ENCODE results near the gene IL11. TPM values are rescaled to one million over a fixed set of nuclear protein-coding genes. Genes with fewer than 3 reads are reported as not detected.
"Not testable (repeated sequence)": the region's sequence is repeated elsewhere in the genome, so short reads cannot be mapped to it uniquely, and the experiment has no call there.

IL11 gene
- polyA plus RNA-seq, 2 donors = 0.47 to 0.51 TPM

DNA sequence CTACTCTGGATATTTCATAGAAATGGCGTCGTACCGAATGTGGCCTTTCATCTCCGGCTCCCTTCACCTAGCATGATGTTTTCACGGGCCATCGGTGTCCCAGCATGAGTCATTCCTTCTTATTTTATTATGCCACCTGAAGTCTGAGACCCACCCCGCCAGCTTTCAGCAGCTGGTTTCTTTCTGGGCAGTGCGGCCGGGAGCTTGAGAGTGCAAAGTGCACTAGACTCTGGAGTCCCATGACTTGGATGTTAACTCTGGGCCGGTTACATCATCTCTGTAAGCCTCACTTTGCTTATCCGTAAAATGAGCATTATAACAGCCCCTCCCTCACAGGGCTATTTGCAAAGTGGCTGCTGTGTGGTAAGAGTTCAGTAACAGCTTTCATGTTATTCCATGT, 36.4 kb downstream of the IL11 start:
- H3K36me3 ChIP-seq (ENCODE audit: control insufficient read depth in 2 of 2, insufficient read depth in 2 of 2, low read length in 1 of 2) = no peaks in the 10 kb centered on the region
- H3K9me3 ChIP-seq (ENCODE audit: control insufficient read depth in 2 of 2, insufficient read depth in 1 of 2, low read depth in 1 of 2, low read length in 1 of 2) = no peaks in the 10 kb centered on the region
- 72 to 78% methylated on average over 11 of the region's 11 CpGs for WGBS, 2 donors
- no peak overlapping the region for H3K4me3 ChIP-seq (ENCODE audit: low read depth in 1 of 2, low read length in 2 of 2)
- H3K27ac ChIP-seq (ENCODE audit: low read depth in 2 of 2, low read length in 1 of 2) = no peak overlapping the region
- H3K27me3 ChIP-seq (ENCODE audit: control insufficient read depth in 1 of 2, insufficient read depth in 2 of 2, low read length in 2 of 2) = no peaks in the 10 kb centered on the region
- peaks cover 0 to 3% of the 10 kb centered on the region in 2 donors for H3K4me1 ChIP-seq (ENCODE audit: control insufficient read depth in 2 of 2, insufficient read depth in 2 of 2, low read length in 1 of 2)

DNA sequence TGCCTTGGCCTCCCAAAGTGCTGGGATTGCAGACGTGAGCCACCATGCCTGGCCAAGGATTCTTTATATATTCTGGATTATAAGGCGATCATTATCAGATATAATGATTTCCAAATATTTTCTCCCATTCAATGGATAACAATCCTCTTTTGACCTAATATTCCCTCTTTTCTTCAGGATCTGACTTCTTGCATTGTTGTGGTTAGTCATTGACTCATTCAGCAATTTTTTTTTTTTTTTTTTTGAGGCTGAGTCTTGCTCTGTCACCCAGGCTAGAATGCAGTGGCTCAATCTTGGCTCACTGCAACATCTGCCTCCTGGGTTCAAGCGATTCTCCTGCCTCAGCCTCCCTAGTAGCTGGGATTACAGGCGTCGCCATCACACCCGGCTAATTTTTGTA, 40.5 kb downstream of the IL11 start:
- not testable (repeated sequence) for H3K4me1 ChIP-seq (ENCODE audit: control insufficient read depth in 2 of 2, insufficient read depth in 2 of 2, low read length in 1 of 2); H3K27ac ChIP-seq (ENCODE audit: low read depth in 2 of 2, low read length in 1 of 2)
- WGBS, 2 donors = 87 to 91% methylated on average over 6 of the region's 6 CpGs

DNA sequence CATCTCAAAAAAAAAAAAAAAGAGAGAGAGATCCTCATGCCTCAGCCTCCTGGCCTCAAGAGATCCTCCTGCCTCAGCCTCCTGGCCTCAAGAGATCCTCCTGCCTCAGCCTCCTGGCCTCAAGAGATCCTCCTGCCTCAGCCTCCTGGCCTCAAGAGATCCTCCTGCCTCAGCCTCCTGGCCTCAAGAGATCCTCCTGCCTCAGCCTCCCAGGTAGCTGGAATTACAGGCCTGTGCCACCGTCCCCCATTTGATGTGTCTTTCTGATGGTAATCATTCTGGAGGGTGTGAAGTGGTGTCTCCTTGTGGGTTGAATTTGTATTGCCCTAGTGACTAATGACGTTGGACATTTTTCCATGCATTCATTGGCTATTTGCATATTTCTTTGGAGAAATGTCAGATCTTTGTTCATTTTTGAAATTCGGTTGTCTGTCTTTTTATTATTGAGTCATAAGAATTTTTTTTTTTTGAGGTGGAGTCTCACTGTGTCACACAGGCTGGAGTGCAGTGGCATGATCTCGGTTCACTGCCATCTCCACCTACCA, 41.4 kb downstream of the IL11 start:
- H3K9me3 ChIP-seq (ENCODE audit: control insufficient read depth in 2 of 2, insufficient read depth in 1 of 2, low read depth in 1 of 2, low read length in 1 of 2); H3K4me3 ChIP-seq (ENCODE audit: low read depth in 1 of 2, low read length in 2 of 2); H3K27ac ChIP-seq (ENCODE audit: low read depth in 2 of 2, low read length in 1 of 2); H3K4me1 ChIP-seq (ENCODE audit: control insufficient read depth in 2 of 2, insufficient read depth in 2 of 2, low read length in 1 of 2); H3K27me3 ChIP-seq (ENCODE audit: control insufficient read depth in 1 of 2, insufficient read depth in 2 of 2, low read length in 2 of 2); H3K36me3 ChIP-seq (ENCODE audit: control insufficient read depth in 2 of 2, insufficient read depth in 2 of 2, low read length in 1 of 2): not testable (repeated sequence)
- WGBS, 2 donors = 64 to 68% methylated on average over 4 of the region's 4 CpGs

More for the DNA sequence above, 40.5 kb downstream of the IL11 start:
- H3K36me3 ChIP-seq (ENCODE audit: control insufficient read depth in 2 of 2, insufficient read depth in 2 of 2, low read length in 1 of 2); H3K9me3 ChIP-seq (ENCODE audit: control insufficient read depth in 2 of 2, insufficient read depth in 1 of 2, low read depth in 1 of 2, low read length in 1 of 2); H3K4me3 ChIP-seq (ENCODE audit: low read depth in 1 of 2, low read length in 2 of 2); H3K27me3 ChIP-seq (ENCODE audit: control insufficient read depth in 1 of 2, insufficient read depth in 2 of 2, low read length in 2 of 2): not testable (repeated sequence)

DNA sequence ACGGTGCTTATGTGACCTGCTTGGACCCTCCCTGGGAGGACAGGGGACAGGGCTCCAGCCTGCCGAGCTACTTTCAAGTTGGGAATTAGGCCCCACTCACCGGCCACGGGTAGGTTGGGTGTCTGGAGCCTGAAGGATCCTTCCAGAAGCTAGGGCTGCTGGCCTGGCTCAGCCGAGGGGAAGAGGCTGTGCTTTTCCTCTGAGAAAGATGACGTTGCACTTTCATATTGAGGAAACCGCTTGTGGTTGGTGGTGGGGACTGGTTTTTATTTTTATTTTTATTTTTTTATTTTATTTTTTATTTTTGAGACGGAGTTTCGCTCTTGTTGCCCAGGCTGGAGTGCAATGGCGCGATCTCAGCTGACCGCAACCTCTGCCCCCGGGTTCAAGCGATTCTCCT, 45.1 kb downstream of the IL11 start, which contains the start of gene TMEM150B:
TMEM150B (minus strand) TSS at position 170 of the 400 bp plus-strand sequence. CDS start 4,305 bp downstream, outside the sequence.
- no peaks in the 10 kb centered on the region for H3K9me3 ChIP-seq (ENCODE audit: control insufficient read depth in 2 of 2, insufficient read depth in 1 of 2, low read depth in 1 of 2, low read length in 1 of 2)
- H3K27me3 ChIP-seq (ENCODE audit: control insufficient read depth in 1 of 2, insufficient read depth in 2 of 2, low read length in 2 of 2) = no peaks in the 10 kb centered on the region
- H3K27ac ChIP-seq (ENCODE audit: low read depth in 2 of 2, low read length in 1 of 2) = no peak within 1 kb of the TSS
- H3K36me3 ChIP-seq (ENCODE audit: control insufficient read depth in 2 of 2, insufficient read depth in 2 of 2, low read length in 1 of 2) = no peaks in the 10 kb centered on the region
- WGBS, 2 donors = 76 to 81% methylated on average over 14 of the region's 14 CpGs
- H3K4me1 ChIP-seq (ENCODE audit: control insufficient read depth in 2 of 2, insufficient read depth in 2 of 2, low read length in 1 of 2) = peaks cover 0 to 1% of the 10 kb centered on the region in 2 donors
- no peak within 1 kb of the TSS for H3K4me3 ChIP-seq (ENCODE audit: low read depth in 1 of 2, low read length in 2 of 2)

DNA sequence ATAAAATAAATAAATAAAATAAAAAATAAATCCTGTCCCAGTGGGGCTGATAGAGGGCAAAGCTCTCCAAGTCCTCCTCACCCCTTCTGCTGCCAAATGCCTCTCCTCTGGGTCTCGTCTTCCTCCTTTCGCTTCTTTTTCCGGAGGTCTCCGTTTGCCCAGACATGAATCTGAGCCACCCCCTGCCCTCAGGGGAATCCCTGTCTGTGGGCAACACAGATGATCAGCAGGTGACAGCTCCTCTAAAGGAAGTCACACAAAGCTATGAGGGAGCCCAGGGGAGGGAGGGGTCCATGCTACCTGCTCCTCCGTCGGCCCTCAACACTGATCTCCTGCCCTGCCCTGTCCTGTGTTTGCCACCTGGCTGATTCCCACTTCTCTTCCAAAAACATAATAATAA, 45.6 kb downstream of the IL11 start:
- H3K27ac ChIP-seq (ENCODE audit: low read depth in 2 of 2, low read length in 1 of 2) = no peak overlapping the region
- whole genome bisulfite sequencing, 2 donors = 45 to 56% methylated on average over 6 of the region's 6 CpGs
- peaks cover 0 to 4% of the 10 kb centered on the region in 2 donors for H3K4me1 ChIP-seq (ENCODE audit: control insufficient read depth in 2 of 2, insufficient read depth in 2 of 2, low read length in 1 of 2)
- no peaks in the 10 kb centered on the region for H3K27me3 ChIP-seq (ENCODE audit: control insufficient read depth in 1 of 2, insufficient read depth in 2 of 2, low read length in 2 of 2)
- no peaks in the 10 kb centered on the region for H3K9me3 ChIP-seq (ENCODE audit: control insufficient read depth in 2 of 2, insufficient read depth in 1 of 2, low read depth in 1 of 2, low read length in 1 of 2)
- no peak overlapping the region for H3K4me3 ChIP-seq (ENCODE audit: low read depth in 1 of 2, low read length in 2 of 2)
- H3K36me3 ChIP-seq (ENCODE audit: control insufficient read depth in 2 of 2, insufficient read depth in 2 of 2, low read length in 1 of 2) = no peaks in the 10 kb centered on the region

DNA sequence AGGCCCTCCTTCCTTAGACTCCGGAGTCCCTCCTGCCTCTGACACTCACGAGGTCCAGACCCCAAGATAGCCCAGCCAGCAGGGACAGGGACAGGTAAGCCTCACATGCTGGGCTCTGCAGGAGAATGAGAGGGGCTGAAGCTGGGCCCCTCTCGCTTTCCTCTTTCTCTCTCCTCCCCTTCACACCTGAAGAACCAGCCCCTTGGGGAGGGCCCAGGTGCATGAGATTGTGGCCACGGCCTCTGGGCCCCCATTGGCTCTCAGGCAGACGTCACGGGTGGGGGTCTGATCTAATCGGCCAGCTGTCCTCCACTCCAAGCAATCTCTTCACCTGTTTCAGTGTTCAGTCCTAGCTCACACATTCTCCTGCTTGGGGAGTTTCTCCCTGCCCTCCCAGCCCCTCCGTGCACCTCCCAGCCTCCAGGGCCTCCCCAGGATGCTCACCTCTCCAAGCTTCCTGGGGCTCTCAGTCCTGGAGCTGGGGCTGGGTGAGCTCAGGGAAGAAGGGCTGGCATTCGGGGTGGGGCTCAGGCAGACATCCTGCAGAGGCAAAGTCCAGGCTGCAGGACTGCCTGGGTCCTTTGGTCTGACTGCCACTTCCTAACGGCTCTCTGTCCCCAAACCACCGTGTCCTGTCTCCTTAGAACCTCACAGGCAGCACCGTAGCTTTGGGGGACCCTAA, 47.9 kb downstream of the IL11 start:
- WGBS, 2 donors = 64 to 70% methylated on average over 12 of the region's 12 CpGs
- Histone ChIP-seq H3K36me3 (ENCODE audit: control insufficient read depth in 2 of 2, insufficient read depth in 2 of 2, low read length in 1 of 2) (no peaks in the 10 kb centered on the region), H3K27ac (ENCODE audit: low read depth in 2 of 2, low read length in 1 of 2) (no peak overlapping the region), H3K27me3 (ENCODE audit: control insufficient read depth in 1 of 2, insufficient read depth in 2 of 2, low read length in 2 of 2) (no peaks in the 10 kb centered on the region), H3K9me3 (ENCODE audit: control insufficient read depth in 2 of 2, insufficient read depth in 1 of 2, low read depth in 1 of 2, low read length in 1 of 2) (no peaks in the 10 kb centered on the region), H3K4me3 (ENCODE audit: low read depth in 1 of 2, low read length in 2 of 2) (no peak overlapping the region), H3K4me1 (ENCODE audit: control insufficient read depth in 2 of 2, insufficient read depth in 2 of 2, low read length in 1 of 2) (peaks cover 0 to 4% of the 10 kb centered on the region in 2 donors)

DNA sequence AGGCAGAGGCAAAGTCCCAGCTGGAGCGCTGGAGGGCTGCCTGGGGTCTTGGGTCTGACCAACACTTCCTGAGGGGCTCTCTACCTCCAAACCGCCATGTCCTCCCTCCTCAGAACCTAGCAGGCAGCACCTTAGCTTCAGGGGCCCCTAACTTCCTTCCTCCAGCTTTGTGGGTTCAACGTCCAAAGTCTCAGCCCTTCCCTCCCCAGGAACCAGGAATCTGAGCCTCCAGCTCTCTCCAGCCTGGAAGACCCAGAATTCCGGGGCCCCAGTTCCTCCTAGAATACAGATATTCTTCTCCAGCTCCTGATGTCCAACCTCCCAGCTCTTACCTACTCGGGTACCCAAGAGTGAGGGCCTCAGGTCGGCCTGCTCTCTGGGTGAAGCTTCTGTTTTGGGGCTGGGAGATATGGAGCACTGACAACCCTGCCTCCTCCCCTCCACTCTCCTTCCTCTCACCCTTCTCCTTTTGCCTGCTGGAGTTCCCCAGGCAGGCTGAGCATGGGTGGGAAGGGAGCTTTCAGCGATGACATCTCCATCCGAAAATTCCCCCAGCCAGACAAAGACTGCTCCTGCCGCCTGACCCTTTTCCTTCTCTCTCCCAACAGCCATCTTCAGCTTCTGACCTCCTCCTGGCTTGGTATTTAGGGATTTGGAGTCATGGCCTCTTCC, 48.7 kb downstream of the IL11 start:
- Histone ChIP-seq H3K36me3 (ENCODE audit: control insufficient read depth in 2 of 2, insufficient read depth in 2 of 2, low read length in 1 of 2) (no peaks in the 10 kb centered on the region), H3K27me3 (ENCODE audit: control insufficient read depth in 1 of 2, insufficient read depth in 2 of 2, low read length in 2 of 2) (no peaks in the 10 kb centered on the region), H3K9me3 (ENCODE audit: control insufficient read depth in 2 of 2, insufficient read depth in 1 of 2, low read depth in 1 of 2, low read length in 1 of 2) (no peaks in the 10 kb centered on the region), H3K4me1 (ENCODE audit: control insufficient read depth in 2 of 2, insufficient read depth in 2 of 2, low read length in 1 of 2) (peaks cover 0 to 4% of the 10 kb centered on the region in 2 donors), H3K4me3 (ENCODE audit: low read depth in 1 of 2, low read length in 2 of 2) (no peak overlapping the region), H3K27ac (ENCODE audit: low read depth in 2 of 2, low read length in 1 of 2) (no peak overlapping the region)
- 62 to 73% methylated on average over 9 of the region's 9 CpGs for WGBS, 2 donors

DNA sequence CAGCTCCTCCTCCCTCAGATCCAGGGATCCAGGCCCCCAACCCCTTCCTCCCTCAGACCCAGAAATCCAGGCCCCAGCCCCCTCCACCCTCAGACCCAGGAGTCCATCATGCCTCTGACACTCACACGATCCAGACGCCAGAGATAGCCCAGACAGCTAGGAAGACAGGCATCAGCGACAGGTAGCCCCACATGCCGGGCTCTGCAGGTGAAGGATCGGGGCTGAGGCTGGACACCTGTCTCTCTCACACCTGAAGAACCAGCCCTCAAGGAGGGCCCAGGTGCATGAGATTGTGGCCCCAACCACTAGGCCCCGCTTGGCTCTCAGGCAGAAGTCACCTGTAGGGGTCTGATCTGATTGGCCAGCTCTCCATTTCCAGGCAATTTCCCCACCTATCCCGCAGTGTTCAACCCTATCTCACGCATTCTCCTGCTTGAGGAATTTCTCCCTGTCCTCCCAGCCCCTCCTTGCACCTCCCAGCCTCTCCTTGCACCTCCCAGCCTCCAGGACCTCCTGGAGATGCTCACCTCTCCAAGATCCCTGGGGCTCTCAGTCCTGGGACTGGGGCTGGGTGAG, 49.3 kb downstream of the IL11 start:
- Histone ChIP-seq H3K27ac (ENCODE audit: low read depth in 2 of 2, low read length in 1 of 2) (no peak overlapping the region), H3K4me3 (ENCODE audit: low read depth in 1 of 2, low read length in 2 of 2) (no peak overlapping the region), H3K4me1 (ENCODE audit: control insufficient read depth in 2 of 2, insufficient read depth in 2 of 2, low read length in 1 of 2) (peaks cover 0 to 4% of the 10 kb centered on the region in 2 donors), H3K9me3 (ENCODE audit: control insufficient read depth in 2 of 2, insufficient read depth in 1 of 2, low read depth in 1 of 2, low read length in 1 of 2) (no peaks in the 10 kb centered on the region), H3K36me3 (ENCODE audit: control insufficient read depth in 2 of 2, insufficient read depth in 2 of 2, low read length in 1 of 2) (no peaks in the 10 kb centered on the region), H3K27me3 (ENCODE audit: control insufficient read depth in 1 of 2, insufficient read depth in 2 of 2, low read length in 2 of 2) (no peaks in the 10 kb centered on the region)
- 77 to 91% methylated on average over 8 of the region's 8 CpGs for WGBS, 2 donors

DNA sequence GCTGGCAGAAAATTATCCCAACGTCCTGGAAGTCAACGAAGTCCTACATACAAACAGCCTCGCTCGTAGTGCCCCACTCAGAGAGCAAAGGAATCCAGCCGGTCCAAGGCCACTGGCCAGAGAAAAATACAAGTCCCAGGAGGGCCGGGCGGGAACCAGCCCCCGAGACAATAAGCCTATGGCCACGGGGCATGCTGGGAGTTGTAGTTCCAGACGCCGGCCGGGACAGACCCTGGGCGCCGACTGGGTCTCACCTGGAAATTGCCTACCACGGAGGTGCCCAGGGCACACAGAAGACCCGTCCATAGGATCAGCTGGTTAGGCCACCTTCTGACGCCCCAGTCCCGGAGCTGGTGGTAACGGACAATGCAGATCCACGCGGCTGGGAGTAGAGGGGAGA, 50.5 kb downstream of the IL11 start:
- peaks cover 0 to 4% of the 10 kb centered on the region in 2 donors for H3K4me1 ChIP-seq (ENCODE audit: control insufficient read depth in 2 of 2, insufficient read depth in 2 of 2, low read length in 1 of 2)
- no peaks in the 10 kb centered on the region for H3K9me3 ChIP-seq (ENCODE audit: control insufficient read depth in 2 of 2, insufficient read depth in 1 of 2, low read depth in 1 of 2, low read length in 1 of 2)
- WGBS, 2 donors = 19 to 23% methylated on average over 21 of the region's 21 CpGs
- no peak overlapping the region for H3K4me3 ChIP-seq (ENCODE audit: low read depth in 1 of 2, low read length in 2 of 2)
- no peak overlapping the region for H3K27ac ChIP-seq (ENCODE audit: low read depth in 2 of 2, low read length in 1 of 2)
- H3K27me3 ChIP-seq (ENCODE audit: control insufficient read depth in 1 of 2, insufficient read depth in 2 of 2, low read length in 2 of 2) = no peaks in the 10 kb centered on the region
- no peaks in the 10 kb centered on the region for H3K36me3 ChIP-seq (ENCODE audit: control insufficient read depth in 2 of 2, insufficient read depth in 2 of 2, low read length in 1 of 2)
